HepG2 (cell line): Measurements from ENCODE around the gene SUPT4H1. TPM values are rescaled to one million over a fixed set of nuclear protein-coding genes. Genes with fewer than 3 reads are reported as not detected.
A peak's percentile ranks its signal among the peaks of the same experiment; 100 is the strongest.

Experiments
- ARHGAP35 ChIP-seq: sonication (generic); formaldehyde crosslinking; IDR thresholded peaks from 2 replicates; pipeline ENCODE4 v1.9.0; 2022; ENCODE audit warnings: mild to moderate bottlenecking, inconsistent platforms, moderate library complexity, missing genetic modification reagents, borderline replicate concordance
- ARNT2 ChIP-seq: sonication (generic); formaldehyde crosslinking; IDR thresholded peaks from 2 replicates; pipeline ENCODE4 v1.8.0; 2022; ENCODE audit warnings: mild to moderate bottlenecking, low read depth, missing genetic modification reagents, moderate library complexity
- ATF5 ChIP-seq: sonication (generic); formaldehyde crosslinking; IDR thresholded peaks from 2 replicates; pipeline ENCODE4 v1.4.0; 2020; ENCODE audit warnings: mild to moderate bottlenecking, low read depth, missing genetic modification reagents
- GTF2F1 ChIP-seq: fragments of 150-350 bp; IDR thresholded peaks from 2 replicates; pipeline ENCODE4 v1.6.1; 2014; ENCODE audit warnings: low read length
- HMG20B ChIP-seq: conservative IDR thresholded peaks from 2 replicates; pipeline ENCODE4 v1.6.1; 2016; ENCODE audit warnings: missing genetic modification reagents, missing compliant biosample characterization
- KDM4B ChIP-seq: sonication (generic); formaldehyde crosslinking; IDR thresholded peaks from 2 replicates; pipeline ENCODE4 v1.4.0; 2020; ENCODE audit warnings: missing genetic modification reagents
- KDM5B ChIP-seq: sonication (generic); formaldehyde crosslinking; IDR thresholded peaks from 2 replicates; pipeline ENCODE4 v1.4.0; 2020; ENCODE audit warnings: missing genetic modification reagents, mild to moderate bottlenecking, borderline replicate concordance
- KMT2A ChIP-seq: sonication (generic); formaldehyde crosslinking; IDR thresholded peaks from 2 replicates; pipeline ENCODE4 v1.4.0; 2020; ENCODE audit warnings: missing genetic modification reagents
- MLX ChIP-seq: IDR thresholded peaks from 2 replicates; pipeline ENCODE4 v1.6.1; 2016
- MXD4 ChIP-seq: IDR thresholded peaks from 2 replicates; pipeline ENCODE4 v1.6.1; 2016; ENCODE audit warnings: mild to moderate bottlenecking, missing biosample characterization, missing genetic modification reagents
- NONO ChIP-seq, 2 experiments: fragments of 450-650 bp in 1 of 2; sonication (generic) in 1 of 2; formaldehyde crosslinking in 1 of 2; IDR thresholded peaks in 1 of 2; conservative IDR thresholded peaks in 1 of 2; 2 replicates each; pipeline versions ENCODE4 v1.6.1 to v1.8.0; 2017 to 2022; ENCODE audit warnings: mild to moderate bottlenecking in 1 of 2, missing genetic modification reagents in 1 of 2, moderate library complexity in 1 of 2
- PHF20 ChIP-seq: sonication (generic); formaldehyde crosslinking; IDR thresholded peaks from 2 replicates; pipeline ENCODE4 v1.5.0; 2020; ENCODE audit warnings: mild to moderate bottlenecking, missing genetic modification reagents
- RFX1 ChIP-seq: fragments of 450-650 bp; IDR thresholded peaks from 2 replicates; pipeline ENCODE4 v1.6.1; 2017
- RFX5 ChIP-seq: IDR thresholded peaks from 2 replicates; pipeline ENCODE4 v1.6.1; 2011; ENCODE audit warnings: low read depth, low read length, improper control_type of control experiment
- YY1 ChIP-seq: IDR thresholded peaks from 2 replicates; pipeline ENCODE4 v1.6.1; 2011; ENCODE audit warnings: low read length, low read depth, moderate library complexity, mild to moderate bottlenecking; ENCODE audit not compliant: insufficient read depth, insufficient replicate concordance
- ZBTB8A ChIP-seq: sonication (generic); formaldehyde crosslinking; IDR thresholded peaks from 2 replicates; pipeline ENCODE4 v1.4.0; 2020; ENCODE audit warnings: mild to moderate bottlenecking, low read depth, missing genetic modification reagents, borderline replicate concordance
- ZC3H13 ChIP-seq: sonication (generic); formaldehyde crosslinking; IDR thresholded peaks from 2 replicates; pipeline ENCODE4 v1.8.1; 2023; ENCODE audit warnings: mild to moderate bottlenecking, missing genetic modification reagents, moderate library complexity
- ZNF121 ChIP-seq: sonication (generic); formaldehyde crosslinking; IDR thresholded peaks from 2 replicates; pipeline ENCODE4 v1.5.0; 2020; ENCODE audit warnings: mild to moderate bottlenecking, missing genetic modification reagents
- ZNF264 ChIP-seq: sonication (generic); formaldehyde crosslinking; IDR thresholded peaks from 2 replicates; pipeline ENCODE4 v1.4.0; 2020; ENCODE audit warnings: missing genetic modification reagents
- ZNF597 ChIP-seq: sonication (generic); formaldehyde crosslinking; IDR thresholded peaks from 2 replicates; pipeline ENCODE4 v1.5.0; 2020; ENCODE audit warnings: missing genetic modification reagents
- ZNF616 ChIP-seq: sonication (generic); formaldehyde crosslinking; IDR thresholded peaks from 2 replicates; pipeline ENCODE4 v1.5.0; 2020; ENCODE audit warnings: low read depth, mild to moderate bottlenecking, missing genetic modification reagents
- ZNF709 ChIP-seq: sonication (generic); formaldehyde crosslinking; IDR thresholded peaks from 2 replicates; pipeline ENCODE4 v1.5.0; 2020; ENCODE audit warnings: mild to moderate bottlenecking, missing genetic modification reagents
- ZNF816 ChIP-seq: sonication (generic); formaldehyde crosslinking; IDR thresholded peaks from 2 replicates; pipeline ENCODE4 v1.8.0; 2022; ENCODE audit warnings: missing genetic modification reagents, mild to moderate bottlenecking, borderline replicate concordance
- polyA plus RNA-seq, 8 experiments: library from polyadenylated mRNA; depleted of rRNA in 3 of 8; stranded (reverse) in 7 of 8; unstranded in 1 of 8; fragments of >200 nt; fragmentation: Illumina TruSeq in 4 of 8; extraction: Trizol in 4 of 8; gene quantifications; 2 replicates each; pipeline versions ENCODE4 v1.2.1 to v1.2.3, GENCODE V29; 2011 to 2016; ENCODE audit warnings: low read depth in 4 of 8, missing spikeins in 1 of 8, mixed read lengths in 1 of 8; ENCODE audit not compliant: insufficient read depth in 1 of 8
- total RNA-seq, 5 experiments: library from RNA; depleted of rRNA; stranded (reverse); fragments of >200 nt; fragmentation: Illumina TruSeq; extraction: Trizol; gene quantifications; 2 replicates each; pipeline ENCODE4 v1.2.3, GENCODE V29; 2016; ENCODE audit warnings: low read depth in 1 of 5
- TF ChIP-seq, protein P1 (sequence below): sonication (generic); formaldehyde crosslinking; IDR thresholded peaks from 2 replicates; pipeline ENCODE4 v1.4.0; 2020; ENCODE audit warnings: missing genetic modification reagents

The SUPT4H1 gene
- total and polyA plus RNA-seq, 2 of the 13 experiments (the other 11 are each of a cell fraction or from before 2014, with no cell fraction given): 155 to 244 TPM

DNA sequence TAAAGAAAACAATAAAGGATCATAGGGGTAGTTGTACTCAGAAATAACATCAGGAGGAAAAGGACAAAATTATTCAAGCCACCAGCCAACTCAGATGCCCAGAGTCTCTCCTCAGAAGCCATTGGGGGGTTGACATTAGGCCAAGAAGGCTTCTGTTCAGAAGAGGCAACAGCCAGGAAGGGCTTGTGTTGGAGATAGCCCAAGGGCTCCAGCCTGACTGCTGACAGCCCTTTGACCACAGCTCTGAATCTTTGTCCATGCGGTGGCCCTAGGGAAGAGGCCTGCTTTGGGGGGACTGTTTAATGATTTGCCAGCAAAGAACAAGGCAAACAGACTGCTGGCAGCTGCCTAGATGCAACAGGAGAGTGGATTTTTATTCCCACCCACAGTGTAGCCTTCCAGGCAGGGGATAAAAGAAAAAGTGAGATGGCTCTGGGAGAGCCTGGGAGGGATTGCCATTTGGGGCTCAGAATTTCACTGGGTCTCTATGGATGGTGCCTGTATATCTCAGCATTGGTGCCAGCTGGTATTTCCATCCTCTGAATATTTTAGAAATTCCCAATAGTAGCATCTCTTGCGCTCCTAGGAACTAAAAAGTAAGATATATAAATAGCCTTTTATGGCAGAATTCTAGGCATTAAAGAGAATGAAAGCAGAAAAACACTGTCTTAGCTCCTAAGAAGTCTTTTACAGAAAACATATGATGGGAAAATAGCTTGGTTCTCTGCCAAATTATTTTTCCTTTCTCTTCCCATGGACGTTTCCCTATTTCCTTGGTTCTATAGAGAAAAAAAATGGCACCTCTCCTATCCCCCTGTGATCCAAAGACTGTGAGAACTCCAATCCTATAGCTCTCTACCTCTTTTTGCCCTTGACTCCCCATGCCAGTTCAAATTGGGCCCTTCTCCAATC, 29.4 kb upstream of the SUPT4H1 start (continued):
- no peak; the same call in 1 of the 2 replicates for TF ChIP-seq ARHGAP35 (CRISPR knock-in tag)
- no peak for TF ChIP-seq NONO (IDR thresholded peaks at IDR 0.05)
- no peak; the same call in 1 of the 2 replicates for TF ChIP-seq NONO (CRISPR knock-in tag; conservative IDR thresholded peaks at IDR 0.05)
- TF ChIP-seq MLX: peak; percentile 92
- TF ChIP-seq KDM5B: peak; percentile 71; the same call in 1 of the 2 replicates
- peak; percentile 40; the same call in 1 of the 2 replicates for TF ChIP-seq ZNF121 (CRISPR knock-in tag)
- TF ChIP-seq ZNF264 (CRISPR knock-in tag): peak; percentile 90
- peak; percentile 82 for TF ChIP-seq YY1
- TF ChIP-seq KDM4B (CRISPR knock-in tag): peak; percentile 95
- TF ChIP-seq, protein P1, sequence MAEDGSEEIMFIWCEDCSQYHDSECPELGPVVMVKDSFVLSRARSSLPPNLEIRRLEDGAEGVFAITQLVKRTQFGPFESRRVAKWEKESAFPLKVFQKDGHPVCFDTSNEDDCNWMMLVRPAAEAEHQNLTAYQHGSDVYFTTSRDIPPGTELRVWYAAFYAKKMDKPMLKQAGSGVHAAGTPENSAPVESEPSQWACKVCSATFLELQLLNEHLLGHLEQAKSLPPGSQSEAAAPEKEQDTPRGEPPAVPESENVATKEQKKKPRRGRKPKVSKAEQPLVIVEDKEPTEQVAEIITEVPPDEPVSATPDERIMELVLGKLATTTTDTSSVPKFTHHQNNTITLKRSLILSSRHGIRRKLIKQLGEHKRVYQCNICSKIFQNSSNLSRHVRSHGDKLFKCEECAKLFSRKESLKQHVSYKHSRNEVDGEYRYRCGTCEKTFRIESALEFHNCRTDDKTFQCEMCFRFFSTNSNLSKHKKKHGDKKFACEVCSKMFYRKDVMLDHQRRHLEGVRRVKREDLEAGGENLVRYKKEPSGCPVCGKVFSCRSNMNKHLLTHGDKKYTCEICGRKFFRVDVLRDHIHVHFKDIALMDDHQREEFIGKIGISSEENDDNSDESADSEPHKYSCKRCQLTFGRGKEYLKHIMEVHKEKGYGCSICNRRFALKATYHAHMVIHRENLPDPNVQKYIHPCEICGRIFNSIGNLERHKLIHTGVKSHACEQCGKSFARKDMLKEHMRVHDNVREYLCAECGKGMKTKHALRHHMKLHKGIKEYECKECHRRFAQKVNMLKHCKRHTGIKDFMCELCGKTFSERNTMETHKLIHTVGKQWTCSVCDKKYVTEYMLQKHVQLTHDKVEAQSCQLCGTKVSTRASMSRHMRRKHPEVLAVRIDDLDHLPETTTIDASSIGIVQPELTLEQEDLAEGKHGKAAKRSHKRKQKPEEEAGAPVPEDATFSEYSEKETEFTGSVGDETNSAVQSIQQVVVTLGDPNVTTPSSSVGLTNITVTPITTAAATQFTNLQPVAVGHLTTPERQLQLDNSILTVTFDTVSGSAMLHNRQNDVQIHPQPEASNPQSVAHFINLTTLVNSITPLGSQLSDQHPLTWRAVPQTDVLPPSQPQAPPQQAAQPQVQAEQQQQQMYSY (CRISPR knock-in tag): peak; percentile 97
- no peak for TF ChIP-seq ZNF616
- TF ChIP-seq KMT2A: peak; percentile 87
- TF ChIP-seq ZC3H13 (CRISPR knock-in tag): no peak; the same call in 1 of the 2 replicates
- TF ChIP-seq HMG20B (CRISPR knock-in tag): peak; percentile 85
- no peak for TF ChIP-seq RFX5
- TF ChIP-seq ZNF816: peak; percentile 97
- no peak for TF ChIP-seq GTF2F1
- no peak for TF ChIP-seq ATF5 (CRISPR knock-in tag)
- TF ChIP-seq RFX1: no peak
- no peak for TF ChIP-seq PHF20 (CRISPR knock-in tag)
- TF ChIP-seq ZBTB8A (CRISPR knock-in tag): peak; percentile 91; the same call in 1 of the 2 replicates
- TF ChIP-seq ZNF709 (CRISPR knock-in tag): 0 out of 2 replicates have a peak, but pooled peaks have one; percentile 69
- TF ChIP-seq MXD4 (CRISPR knock-in tag): no peak
- no peak for TF ChIP-seq ZNF597 (CRISPR knock-in tag)
- TF ChIP-seq ARNT2 (CRISPR knock-in tag): peak; percentile 63; the same call in 1 of the 2 replicates
